ENCODE results near the gene CD99. TPM values are rescaled to one million over a fixed set of nuclear protein-coding genes. Genes with fewer than 3 reads are reported as not detected.
A peak's percentile ranks its signal among the peaks of the same experiment; 100 is the strongest.

Gene CD99
- total RNA-seq, 6 experiments from 2014 or later = 526 to 610 (median 584) TPM

DNA sequence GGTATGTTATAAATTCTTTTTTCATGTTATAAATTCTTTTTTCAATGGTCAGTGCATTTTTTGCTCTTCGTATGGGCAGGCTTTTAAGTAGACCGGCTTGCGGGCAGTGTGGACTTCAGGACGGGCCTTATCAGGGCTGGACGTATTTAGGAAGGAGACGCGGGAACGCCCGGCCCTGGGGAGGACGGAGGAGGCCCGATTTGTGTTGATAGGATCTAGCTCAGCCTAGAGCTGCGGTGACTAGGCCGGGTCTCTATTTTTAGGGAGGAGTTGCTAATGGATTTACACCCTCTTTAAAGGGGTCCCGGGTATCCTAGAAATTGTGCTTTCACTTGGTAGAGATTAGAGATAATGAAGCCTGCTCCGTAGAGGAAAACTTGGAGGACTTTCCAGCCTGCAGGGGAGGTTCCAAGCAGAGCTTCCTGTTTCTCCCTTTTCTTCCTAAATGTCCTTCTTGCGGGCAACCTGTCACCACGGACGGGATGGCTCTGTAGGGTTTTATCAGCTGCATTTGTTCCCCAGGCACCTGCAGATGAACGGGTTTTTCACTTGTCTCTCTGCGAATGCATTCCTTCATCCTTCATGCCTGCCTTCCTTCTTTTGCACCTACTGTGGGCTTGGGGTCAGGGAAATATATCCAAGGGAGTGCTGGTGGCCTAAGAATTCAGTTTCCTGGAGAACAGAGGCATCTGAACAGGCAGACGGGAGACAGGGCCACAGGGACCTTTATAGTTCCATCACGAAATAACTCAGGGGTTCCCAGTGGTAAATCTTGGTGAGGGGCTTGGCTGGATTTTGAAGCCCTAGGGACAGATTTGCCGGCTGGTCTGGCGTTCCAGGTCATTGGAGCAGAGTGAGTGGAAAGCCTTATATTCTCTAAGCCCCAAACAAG is 1.4 kb downstream of the CD99 start:
- DNase-seq = no peak
- H3K36me3 Mint-ChIP-seq (ENCODE audit: low read depth) = peaks cover 44% of the 10 kb centered on the region
- peaks cover 8% of the 10 kb centered on the region for H3K27me3 Mint-ChIP-seq (ENCODE audit: insufficient read depth)
- H3K4me3 Mint-ChIP-seq = peak overlapping the region; percentile 99
- H3K27ac Mint-ChIP-seq = peak overlapping the region; percentile 97
- no peaks in the 10 kb centered on the region for H3K9me3 Mint-ChIP-seq
- H3K4me1 Mint-ChIP-seq (ENCODE audit: low read depth) = peaks cover 51% of the 10 kb centered on the region
- TF ChIP-seq, protein P1, sequence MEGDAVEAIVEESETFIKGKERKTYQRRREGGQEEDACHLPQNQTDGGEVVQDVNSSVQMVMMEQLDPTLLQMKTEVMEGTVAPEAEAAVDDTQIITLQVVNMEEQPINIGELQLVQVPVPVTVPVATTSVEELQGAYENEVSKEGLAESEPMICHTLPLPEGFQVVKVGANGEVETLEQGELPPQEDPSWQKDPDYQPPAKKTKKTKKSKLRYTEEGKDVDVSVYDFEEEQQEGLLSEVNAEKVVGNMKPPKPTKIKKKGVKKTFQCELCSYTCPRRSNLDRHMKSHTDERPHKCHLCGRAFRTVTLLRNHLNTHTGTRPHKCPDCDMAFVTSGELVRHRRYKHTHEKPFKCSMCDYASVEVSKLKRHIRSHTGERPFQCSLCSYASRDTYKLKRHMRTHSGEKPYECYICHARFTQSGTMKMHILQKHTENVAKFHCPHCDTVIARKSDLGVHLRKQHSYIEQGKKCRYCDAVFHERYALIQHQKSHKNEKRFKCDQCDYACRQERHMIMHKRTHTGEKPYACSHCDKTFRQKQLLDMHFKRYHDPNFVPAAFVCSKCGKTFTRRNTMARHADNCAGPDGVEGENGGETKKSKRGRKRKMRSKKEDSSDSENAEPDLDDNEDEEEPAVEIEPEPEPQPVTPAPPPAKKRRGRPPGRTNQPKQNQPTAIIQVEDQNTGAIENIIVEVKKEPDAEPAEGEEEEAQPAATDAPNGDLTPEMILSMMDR (IDR thresholded peaks at IDR 0.05) = no peak

DNA sequence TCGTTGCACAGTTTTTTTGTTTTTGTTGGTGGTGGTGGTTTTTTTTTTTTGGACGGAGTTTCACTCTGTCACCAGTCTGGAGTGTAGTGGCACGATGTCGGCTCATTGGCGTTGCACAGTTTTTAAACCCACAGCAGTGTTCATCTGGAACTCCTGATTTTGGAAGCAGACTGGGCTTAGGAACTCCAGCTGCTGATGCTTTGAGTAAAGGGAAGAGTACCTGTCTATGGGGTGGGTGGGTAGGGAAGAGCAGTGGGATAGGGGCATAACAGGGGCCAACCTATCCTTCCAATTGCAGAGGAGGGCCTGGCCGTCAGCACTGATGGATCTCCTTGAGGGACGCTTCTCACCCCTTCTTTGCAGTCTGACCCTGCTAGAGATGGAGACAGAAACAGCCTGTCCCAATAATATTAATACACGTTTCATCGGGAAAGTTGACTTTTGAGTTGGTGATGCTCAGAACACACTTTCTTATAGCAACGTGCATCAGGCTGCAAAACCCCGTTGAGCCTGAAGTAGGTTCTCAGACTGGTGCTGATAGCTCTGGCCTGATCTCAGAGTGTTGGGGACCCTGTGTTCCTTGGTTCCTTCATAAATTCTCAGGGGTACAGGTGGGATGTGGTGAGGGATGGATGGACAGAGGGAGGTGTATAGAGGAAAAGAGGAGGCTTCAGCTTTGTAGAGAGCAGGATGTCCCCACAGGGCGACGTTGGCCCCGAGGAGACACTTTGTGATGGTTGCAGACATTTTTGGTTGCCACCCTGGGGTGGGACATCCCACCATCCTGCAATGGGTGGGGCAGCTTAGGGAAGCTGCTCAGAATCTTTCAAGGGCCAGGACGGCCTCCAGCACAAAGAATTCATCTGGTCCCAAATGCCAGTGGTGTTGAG is 2.3 kb downstream of the CD99 start:
- Mint-ChIP-seq H3K9me3 (no peaks in the 10 kb centered on the region), H3K36me3 (ENCODE audit: low read depth) (peaks cover 52% of the 10 kb centered on the region), H3K27ac (peak overlapping the region; percentile 97), H3K4me1 (ENCODE audit: low read depth) (peaks cover 60% of the 10 kb centered on the region), H3K4me3 (peak overlapping the region; percentile 99), H3K27me3 (ENCODE audit: insufficient read depth) (peaks cover 8% of the 10 kb centered on the region)
- TF ChIP-seq, protein P1 (IDR thresholded peaks at IDR 0.05) = no peak
- no peak for DNase-seq

DNA sequence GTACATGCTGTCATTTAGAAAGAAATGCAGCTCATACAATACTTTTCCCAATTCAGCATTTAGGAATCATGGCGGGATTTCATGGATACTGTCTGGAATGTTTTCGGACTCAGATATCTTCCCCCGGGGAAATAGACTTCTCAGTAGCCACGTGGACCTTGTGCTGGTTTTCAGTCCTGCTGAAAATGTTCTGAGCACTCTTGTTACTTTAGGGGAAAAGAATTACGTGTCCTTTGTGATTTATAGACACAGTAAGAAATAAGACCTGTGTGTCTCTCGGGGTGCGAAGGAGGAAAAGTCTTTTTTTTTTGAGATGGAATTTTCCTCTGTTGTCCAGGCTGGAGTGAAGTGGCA is 3.8 kb downstream of the CD99 start:
- H3K4me1 Mint-ChIP-seq (ENCODE audit: low read depth) = peaks cover 71% of the 10 kb centered on the region
- peaks cover 65% of the 10 kb centered on the region for H3K36me3 Mint-ChIP-seq (ENCODE audit: low read depth)
- H3K4me3 Mint-ChIP-seq = peak overlapping the region; percentile 99

DNA sequence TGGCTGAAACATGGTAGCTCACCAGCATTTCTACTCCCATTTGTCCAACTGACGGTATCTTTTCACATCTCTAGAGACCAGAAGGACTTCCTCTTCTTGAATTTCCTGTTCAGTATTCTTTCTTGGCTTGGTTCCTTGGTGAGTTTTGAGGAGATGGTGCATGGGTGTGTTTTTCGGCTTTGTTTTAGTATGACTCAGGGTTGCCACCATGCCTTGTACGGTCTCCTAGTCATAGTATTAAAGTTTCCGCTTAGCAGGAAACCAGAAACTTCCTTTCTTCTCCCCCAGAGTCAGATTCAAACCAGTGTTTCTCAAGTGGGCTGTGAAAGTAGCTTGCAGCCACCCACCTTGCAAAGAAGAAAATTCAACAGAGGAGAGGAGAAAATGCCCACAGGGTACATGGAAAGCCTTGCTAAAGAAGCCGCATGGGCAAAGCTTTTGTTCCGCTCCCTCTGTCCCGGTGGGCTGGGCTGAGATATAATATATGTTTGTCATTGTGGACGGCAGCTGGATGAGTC is 5.7 kb downstream of the CD99 start:
- DNase-seq = peak; percentile 93
- peak overlapping the region; percentile 97 for H3K27ac Mint-ChIP-seq
- no peaks in the 10 kb centered on the region for H3K9me3 Mint-ChIP-seq
- peaks cover 88% of the 10 kb centered on the region for H3K4me1 Mint-ChIP-seq (ENCODE audit: low read depth)
- H3K36me3 Mint-ChIP-seq (ENCODE audit: low read depth) = peaks cover 84% of the 10 kb centered on the region
- peak overlapping the region; percentile 77 for H3K4me3 Mint-ChIP-seq
- TF ChIP-seq, protein P1 (IDR thresholded peaks at IDR 0.05) = no peak
- peaks cover 8% of the 10 kb centered on the region for H3K27me3 Mint-ChIP-seq (ENCODE audit: insufficient read depth)

More for the DNA sequence above, 3.8 kb downstream of the CD99 start:
- TF ChIP-seq, protein P1 (IDR thresholded peaks at IDR 0.05) = no peak
- H3K27me3 Mint-ChIP-seq (ENCODE audit: insufficient read depth) = peaks cover 8% of the 10 kb centered on the region
- peak overlapping the region; percentile 97 for H3K27ac Mint-ChIP-seq
- no peaks in the 10 kb centered on the region for H3K9me3 Mint-ChIP-seq
- no peak for DNase-seq

DNA sequence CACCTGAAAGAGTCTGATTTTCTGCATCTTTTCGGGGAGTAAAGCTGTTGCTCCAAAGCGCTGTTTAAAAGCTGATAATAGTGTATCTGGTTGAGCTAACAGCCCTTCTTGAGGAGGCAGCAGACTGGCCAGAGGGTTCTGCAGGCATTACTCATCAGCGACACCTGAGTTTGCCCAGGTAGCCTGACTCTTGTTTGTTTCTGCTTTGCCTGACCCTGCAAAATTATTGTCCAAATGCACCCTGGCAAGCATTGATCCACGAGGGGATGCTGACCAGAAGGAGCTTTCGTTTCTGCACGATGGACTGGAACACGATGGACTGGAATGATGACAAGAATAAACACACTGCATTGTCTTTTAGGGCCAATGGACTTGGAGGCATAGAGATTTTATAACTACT is 6.2 kb downstream of the CD99 start:
- Mint-ChIP-seq H3K36me3 (ENCODE audit: low read depth) (peaks cover 86% of the 10 kb centered on the region), H3K9me3 (no peaks in the 10 kb centered on the region), H3K4me3 (peak overlapping the region; percentile 77), H3K4me1 (ENCODE audit: low read depth) (peaks cover 94% of the 10 kb centered on the region), H3K27ac (peak overlapping the region; percentile 97), H3K27me3 (ENCODE audit: insufficient read depth) (peaks cover 6% of the 10 kb centered on the region)
- no peak for DNase-seq
- TF ChIP-seq, protein P1 (IDR thresholded peaks at IDR 0.05) = no peak

Data from HFFc6 (cell line).